ENCODE data around the gene RBM33. TPM values are rescaled to one million over a fixed set of nuclear protein-coding genes. Genes with fewer than 3 reads are reported as not detected.

RBM33 gene
- total and polyA plus RNA-seq, 10 donors, result 9.7 to 109 (median 90.0) TPM

- Histone ChIP-seq H3K9me3 (no peaks in the 10 kb centered on the region), H3K27me3 (replicated peaks in 1 of 7) (no peaks in the 10 kb centered on the region), H3K36me3 (peaks cover 2 to 99% (median 79%) of the 10 kb centered on the region in 6 donors), H3K4me1 (peaks cover 0 to 26% (median 7%) of the 10 kb centered on the region in 6 donors), H3K27ac (no peak overlapping the region), H3K4me3 (no peak overlapping the region)
- TF ChIP-seq POLR2A (IDR thresholded peaks at IDR 0.05) (no peak), POLR2AphosphoS5 (IDR thresholded peaks at IDR 0.05) (no peak), CTCF (IDR thresholded peaks at IDR 0.05 in 8 of 11, conservative IDR thresholded peaks at IDR 0.05 in 3 of 11) (no peak)
- DNase-seq, result no peak
- 93 to 97% (median 95%) methylated on average over 10 of the region's 10 CpGs for WGBS, 5 donors
- intact Hi-C loops (cut with DNase I; ENCODE audit: low total_unique reads), result no loop called here
Observed at GRCh38 chr7:155706376-155706775, 61.9 kb downstream of the RBM33 start.

- H3K4me1 ChIP-seq, result peaks cover 0 to 54% (median 19%) of the 10 kb centered on the region in 6 donors
- no peak for DNase-seq
- H3K4me3 ChIP-seq, result no peak overlapping the region
- H3K27ac ChIP-seq, result peak overlapping the region in 3 of 8 donors; percentile 7 to 41 (median 16)
- H3K9me3 ChIP-seq, result no peaks in the 10 kb centered on the region
- TF ChIP-seq POLR2AphosphoS5 (IDR thresholded peaks at IDR 0.05) (no peak), POLR2A (IDR thresholded peaks at IDR 0.05) (no peak), CTCF (IDR thresholded peaks at IDR 0.05 in 8 of 11, conservative IDR thresholded peaks at IDR 0.05 in 3 of 11) (no peak)
- H3K36me3 ChIP-seq, result peaks cover 7 to 97% (median 75%) of the 10 kb centered on the region in 6 donors
- H3K27me3 ChIP-seq (replicated peaks in 1 of 7), result no peaks in the 10 kb centered on the region
- intact Hi-C loops (cut with DNase I; ENCODE audit: low total_unique reads), result no loop called here
Observed at GRCh38 chr7:155709453-155709852, 65.0 kb downstream of the RBM33 start.

- DNase-seq, result no peak
- H3K27ac ChIP-seq, result peak overlapping the region in 3 of 8 donors; percentile 7 to 41 (median 16)
- TF ChIP-seq POLR2AphosphoS5 (IDR thresholded peaks at IDR 0.05) (no peak), POLR2A (IDR thresholded peaks at IDR 0.05) (no peak), CTCF (IDR thresholded peaks at IDR 0.05 in 8 of 11, conservative IDR thresholded peaks at IDR 0.05 in 3 of 11) (no peak)
- 86 to 92% (median 89%) methylated on average over 6 of the region's 6 CpGs for WGBS, 5 donors
- H3K36me3 ChIP-seq, result peaks cover 7 to 97% (median 75%) of the 10 kb centered on the region in 6 donors
- H3K4me1 ChIP-seq, result peaks cover 0 to 60% (median 22%) of the 10 kb centered on the region in 6 donors
- H3K27me3 ChIP-seq (replicated peaks in 1 of 7), result no peaks in the 10 kb centered on the region
- H3K4me3 ChIP-seq, result no peak overlapping the region
- H3K9me3 ChIP-seq, result no peaks in the 10 kb centered on the region
- intact Hi-C loops (cut with DNase I; ENCODE audit: low total_unique reads), result no loop called here
Observed at GRCh38 chr7:155710031-155710430, 65.6 kb downstream of the RBM33 start.

GRCh38 chr7:155710530-155710929 lies 66.1 kb downstream of the RBM33 start:
- Histone ChIP-seq H3K27ac (peak overlapping the region in 3 of 8 donors; percentile 7 to 41 (median 16)), H3K27me3 (replicated peaks in 1 of 7) (no peaks in the 10 kb centered on the region), H3K9me3 (no peaks in the 10 kb centered on the region), H3K4me3 (no peak overlapping the region), H3K36me3 (peaks cover 7 to 99% (median 73%) of the 10 kb centered on the region in 6 donors), H3K4me1 (peaks cover 0 to 65% (median 23%) of the 10 kb centered on the region in 6 donors)
- intact Hi-C loops (cut with DNase I; ENCODE audit: low total_unique reads), result no loop called here
- WGBS, 5 donors, result 68 to 81% (median 75%) methylated on average over 1 of the region's 1 CpG
- TF ChIP-seq POLR2AphosphoS5 (IDR thresholded peaks at IDR 0.05), result peak in 2 of 3 donors; percentile 54 to 65
- TF ChIP-seq CTCF (IDR thresholded peaks at IDR 0.05 in 8 of 11, conservative IDR thresholded peaks at IDR 0.05 in 3 of 11), result no peak
- TF ChIP-seq POLR2A (IDR thresholded peaks at IDR 0.05), result no peak
- DNase-seq, result no peak
